T47D (cell line): ENCODE data around the gene PPP2R3B.
A peak's percentile ranks its signal among the peaks of the same experiment; 100 is the strongest.

ENCODE experiments used
- DNase-seq, 2 experiments: peaks; one replicate each; pipeline versions ENCODE4 v3.0.0 to v3.0.0-alpha.2; 2011 to 2012; ENCODE audit warnings: low read depth in 1 of 2, low spot score in 1 of 2
- JUND ChIP-seq: IDR thresholded peaks from 2 replicates; pipeline ENCODE4 v1.6.1; 2012; ENCODE audit warnings: low read depth
- in situ Hi-C: cut with HindIII; loops from 2 replicates; pipeline ENCODE4 v1.10.0; 2016; ENCODE audit warnings: low sequenced_read_pairs, low pct_unique_long_range_greater_than_20kb

The PPP2R3B gene

GRCh38 chrX:319579-320125 is 67.1 kb downstream of the PPP2R3B start:
- in situ Hi-C loops: no loop called here
- no peak for TF ChIP-seq JUND
- DNase-seq: no peak

GRCh38 chrX:318739-319578 is 67.7 kb downstream of the PPP2R3B start, which contains the start of gene GTPBP6:
Gene GTPBP6, minus strand, starts transcription at chrX:318796. Its CDS starts 9 bp downstream, at chrX:318787.
- in situ Hi-C loops: no loop called here
- TF ChIP-seq JUND: no peak
- DNase-seq: peak; percentile 92 to 99

- no peak for TF ChIP-seq JUND
- peak; percentile 89 to 99 for DNase-seq
- in situ Hi-C loops: no loop called here
These were observed 68.5 kb downstream of the PPP2R3B start for GRCh38 chrX:318068-318738.

- no peak for TF ChIP-seq JUND
- in situ Hi-C loops: no loop called here
- DNase-seq: no peak
These were observed 69.2 kb downstream of the PPP2R3B start for GRCh38 chrX:317424-318067.

- no peak for DNase-seq
- in situ Hi-C loops: no loop called here
- no peak for TF ChIP-seq JUND
These were observed 70.1 kb downstream of the PPP2R3B start for GRCh38 chrX:316351-317325.

GRCh38 chrX:314781-315595 is 71.7 kb downstream of the PPP2R3B start:
- peak in 1 of 2 experiments; percentile 18 for DNase-seq
- TF ChIP-seq JUND: no peak
- in situ Hi-C loops: no loop called here

- TF ChIP-seq JUND: no peak
- DNase-seq: no peak
- in situ Hi-C loops: no loop called here
These were observed 72.7 kb downstream of the PPP2R3B start for GRCh38 chrX:314049-314448.

GRCh38 chrX:313546-313945 is 73.2 kb downstream of the PPP2R3B start:
- TF ChIP-seq JUND: no peak
- in situ Hi-C loops: no loop called here
- DNase-seq: no peak

- in situ Hi-C loops: no loop called here
These were observed 73.9 kb downstream of the PPP2R3B start for GRCh38 chrX:312621-313331.

GRCh38 chrX:311156-312129 is 75.3 kb downstream of the PPP2R3B start:
- in situ Hi-C loops: no loop called here
- DNase-seq: no peak

More at GRCh38 chrX:312621-313331, 73.9 kb downstream of the PPP2R3B start:
- TF ChIP-seq JUND: no peak
- no peak for DNase-seq

More at GRCh38 chrX:311156-312129, 75.3 kb downstream of the PPP2R3B start:
- TF ChIP-seq JUND: no peak
